ENCODE data around the gene HPS5.

DNA sequence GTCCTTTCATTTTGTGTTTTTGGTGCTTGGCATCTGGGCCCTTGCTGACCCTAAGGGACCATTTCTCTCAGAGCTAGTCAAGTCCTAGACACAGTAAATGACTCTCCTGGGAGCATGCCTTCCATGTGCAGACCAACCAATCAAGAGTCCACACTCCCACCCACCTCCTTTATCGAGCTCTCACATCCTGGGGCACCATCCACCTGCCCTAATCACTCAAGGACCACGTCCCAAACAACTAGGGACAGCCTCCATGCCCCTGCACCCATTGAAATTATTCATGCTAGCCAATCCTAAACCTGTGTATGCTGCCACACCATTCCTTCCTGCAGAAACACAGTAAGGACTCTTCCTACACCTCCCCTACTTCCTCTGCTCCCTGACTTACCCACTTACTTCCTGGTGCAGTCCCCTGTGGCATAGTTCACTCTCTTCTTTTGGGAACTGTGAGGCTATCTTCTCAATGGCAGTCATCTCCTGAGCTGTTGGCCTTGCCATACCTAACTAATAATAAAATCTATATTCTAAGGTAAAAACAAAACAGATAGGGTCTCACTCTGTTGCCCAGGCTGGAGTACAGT lies 67.1 kb downstream of the HPS5 start:
- no peak for TF ChIP-seq POLR2A (IDR thresholded peaks at IDR 0.05)
- no peak for TF ChIP-seq CTCF (IDR thresholded peaks at IDR 0.05)

Data from esophagus squamous epithelium (tissue), 4 donors.